Left ventricle myocardium inferior (tissue), 1 donor: ENCODE results near the gene AGTR1. TPM values are rescaled to one million over a fixed set of nuclear protein-coding genes. Genes with fewer than 3 reads are reported as not detected.
"Not testable (repeated sequence)": the region's sequence is repeated elsewhere in the genome, so short reads cannot be mapped to it uniquely, and the experiment has no call there.

ENCODE experiments used
- DNase-seq: peaks from one replicate; pipeline ENCODE4 v3.0.0-alpha.2; 2020
- H3K27ac ChIP-seq: fragments of 200-600 bp; replicated peaks from 2 replicates; pipeline ENCODE4 v1.8.0; 2021
- H3K27me3 ChIP-seq: fragments of 200-600 bp; 2 replicates; pipeline ENCODE4 v1.8.0; 2021; ENCODE audit warnings: low read depth
- H3K36me3 ChIP-seq: fragments of 200-600 bp; 2 replicates; pipeline ENCODE4 v1.8.0; 2021
- H3K4me1 ChIP-seq: fragments of 200-600 bp; 2 replicates; pipeline ENCODE4 v1.8.0; 2021
- H3K4me3 ChIP-seq: fragments of 200-600 bp; 2 replicates; pipeline ENCODE4 v1.8.0; 2021; ENCODE audit warnings: mild to moderate bottlenecking, moderate library complexity
- H3K9me3 ChIP-seq: fragments of 200-600 bp; replicated peaks from 2 replicates; pipeline ENCODE4 v1.8.0; 2021
- CTCF ChIP-seq: fragments of 200-600 bp; IDR thresholded peaks from 2 replicates; pipeline ENCODE4 v1.8.0; 2021; ENCODE audit warnings: antibody characterized with exemption, mild to moderate bottlenecking, borderline replicate concordance
- intact Hi-C: fragments of 100-400 bp; cut with micrococcal nuclease; formaldehyde crosslinking; loops from one replicate; pipeline ENCODE4 v1.11.0; 2022
- total RNA-seq: library from RNA; stranded (reverse); fragmentation: NEBNext Ultra II Directional; extraction: Animal tissue kit (Norgen Biotek cat#: 25700); gene quantifications from one replicate; pipeline ENCODE4 v1.2.1, GENCODE V29; 2021
- donor health status: DM: no; HTN: yes; CAD: no; lungs with severe emphysema.

AGTR1 gene
- total RNA-seq, 1 donor from 2014 or later: 1.2 TPM

DNA sequence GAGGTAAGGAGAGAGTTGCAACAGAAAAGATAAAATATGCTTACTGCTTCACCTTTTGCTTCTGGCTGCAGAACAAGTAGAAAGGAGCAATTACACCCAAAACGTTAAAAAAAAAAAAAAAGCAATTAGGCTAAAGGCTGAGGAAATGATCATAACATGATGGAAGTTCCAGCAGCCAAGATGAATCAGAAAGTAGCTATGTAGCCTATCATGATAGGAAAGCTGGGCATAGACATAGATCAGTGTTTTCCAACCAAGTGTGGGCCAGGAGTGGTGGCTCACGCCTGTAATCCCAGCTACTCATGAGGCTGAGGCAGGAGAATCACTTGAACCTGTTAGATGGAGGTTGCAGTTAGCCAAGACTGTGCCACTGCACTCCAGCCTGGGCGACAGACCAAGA is 52.6 kb downstream of the AGTR1 start:
- intact Hi-C loops: no loop called here
- H3K4me3 ChIP-seq: no peak overlapping the region
- no peaks in the 10 kb centered on the region for H3K27me3 ChIP-seq
- no peaks in the 10 kb centered on the region for H3K4me1 ChIP-seq
- H3K36me3 ChIP-seq: no peaks in the 10 kb centered on the region
- H3K9me3 ChIP-seq: no peaks in the 10 kb centered on the region
- no peak for DNase-seq
- H3K27ac ChIP-seq: no peak overlapping the region
- TF ChIP-seq CTCF: no peak

GRCh38 chr3:148751461-148751860 is 53.8 kb downstream of the AGTR1 start:
- intact Hi-C loops: no loop called here
- no peaks in the 10 kb centered on the region for H3K9me3 ChIP-seq

DNA sequence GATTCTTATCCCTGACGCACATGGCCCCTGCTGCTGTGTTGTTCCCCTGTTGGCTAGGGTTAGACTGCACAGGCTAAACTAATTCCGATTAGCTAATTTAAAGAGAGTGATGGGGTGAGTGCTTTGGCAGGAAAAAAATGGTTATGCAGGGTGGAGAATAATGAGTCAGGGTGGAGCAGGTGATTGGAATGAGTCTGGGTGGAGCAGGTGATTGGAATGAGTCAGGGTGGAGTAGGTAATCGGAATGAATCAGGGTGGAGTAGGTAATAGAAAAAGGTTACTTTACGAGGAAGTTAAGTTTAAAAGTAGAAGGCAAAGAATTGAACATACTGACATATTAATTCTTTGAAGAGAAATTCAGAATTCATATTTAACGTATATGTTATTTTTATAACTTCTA is 55.7 kb downstream of the AGTR1 start:
- intact Hi-C loops, H3K27ac ChIP-seq, H3K36me3 ChIP-seq, H3K9me3 ChIP-seq, DNase-seq, H3K4me1 ChIP-seq, H3K27me3 ChIP-seq, H3K4me3 ChIP-seq: not testable (repeated sequence)

More at GRCh38 chr3:148751461-148751860, 53.8 kb downstream of the AGTR1 start:
- no peak for DNase-seq
- H3K4me3 ChIP-seq: no peak overlapping the region
- no peaks in the 10 kb centered on the region for H3K36me3 ChIP-seq
- H3K27me3 ChIP-seq: no peaks in the 10 kb centered on the region
- no peak overlapping the region for H3K27ac ChIP-seq
- no peaks in the 10 kb centered on the region for H3K4me1 ChIP-seq
- TF ChIP-seq CTCF: no peak

DNA sequence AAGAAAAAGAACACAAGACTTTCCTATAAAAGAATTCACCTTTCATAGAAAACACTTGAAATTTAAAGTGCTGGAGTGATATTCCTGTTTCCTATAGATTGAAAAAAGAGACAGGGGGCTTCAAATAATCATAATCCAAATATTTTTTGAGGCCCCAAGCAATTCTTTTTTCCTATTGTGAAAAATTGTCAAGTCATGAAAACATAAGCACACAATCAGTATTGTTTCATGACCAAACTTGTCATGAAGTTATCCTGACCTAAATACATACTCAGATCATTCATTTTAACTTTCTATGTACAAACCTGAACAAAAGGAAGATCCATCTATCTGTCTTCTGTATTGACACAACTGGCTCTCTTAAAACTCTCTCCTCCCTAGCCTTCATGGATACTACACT is 57.9 kb downstream of the AGTR1 start:
- no peaks in the 10 kb centered on the region for H3K27me3 ChIP-seq
- no peak for TF ChIP-seq CTCF
- peaks cover 5% of the 10 kb centered on the region for H3K9me3 ChIP-seq
- intact Hi-C loops: no loop called here
- H3K4me1 ChIP-seq: no peaks in the 10 kb centered on the region
- no peak overlapping the region for H3K27ac ChIP-seq
- DNase-seq: no peak
- no peaks in the 10 kb centered on the region for H3K36me3 ChIP-seq
- H3K4me3 ChIP-seq: no peak overlapping the region

- no peak for TF ChIP-seq CTCF
- H3K4me3 ChIP-seq: no peak overlapping the region
- DNase-seq: no peak
- H3K9me3 ChIP-seq: peaks cover 8% of the 10 kb centered on the region
- intact Hi-C loops: no loop called here
- H3K27ac ChIP-seq: no peak overlapping the region
- H3K27me3 ChIP-seq: no peaks in the 10 kb centered on the region
- no peaks in the 10 kb centered on the region for H3K36me3 ChIP-seq
- H3K4me1 ChIP-seq: no peaks in the 10 kb centered on the region
Measured at GRCh38 chr3:148756311-148756710, 58.6 kb downstream of the AGTR1 start.

DNA sequence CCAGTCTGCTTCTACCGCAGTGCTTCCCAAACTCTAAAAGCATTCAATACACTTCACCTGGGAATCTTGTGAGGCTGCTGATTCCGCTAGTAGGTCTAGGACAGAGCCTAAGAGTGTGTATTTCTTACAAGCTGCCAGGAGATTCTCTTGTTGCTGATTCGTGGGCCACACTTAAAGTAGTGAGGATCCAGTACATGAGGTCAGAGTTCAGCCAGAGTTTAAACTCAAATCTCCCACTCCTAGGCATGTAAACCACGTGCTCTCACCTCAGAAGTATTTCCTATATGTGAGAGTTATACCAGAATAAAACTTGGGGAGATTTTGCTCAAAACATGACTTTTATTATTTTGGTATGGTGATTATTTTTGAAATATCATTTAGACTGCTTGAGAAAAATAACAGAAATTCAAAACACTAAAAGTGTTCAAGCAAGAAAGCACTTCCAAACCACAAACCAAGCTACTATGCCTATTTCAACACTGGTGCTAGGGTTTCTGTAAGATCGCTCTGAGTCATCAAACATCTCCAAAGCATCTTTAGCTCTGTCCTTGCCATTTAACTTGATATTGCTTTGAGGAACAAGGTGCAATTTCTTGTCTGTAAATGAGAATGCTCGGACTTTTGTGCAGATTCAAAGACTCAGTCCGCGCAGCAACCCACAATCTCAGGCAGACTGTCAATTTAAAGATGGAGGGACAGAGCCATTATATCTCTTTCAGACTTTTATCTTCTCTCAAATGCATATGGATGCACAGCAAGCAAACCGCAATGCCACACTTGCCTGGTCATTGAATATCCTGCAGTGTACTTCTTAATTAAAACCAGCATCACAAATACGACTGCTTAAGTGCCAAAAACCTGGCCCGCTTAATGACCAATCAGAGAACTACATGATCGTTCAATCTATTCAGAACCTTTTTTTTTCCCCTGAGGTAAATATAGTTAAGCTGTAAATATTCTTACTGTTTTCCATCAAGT is 59.8 kb downstream of the AGTR1 start:
- Histone ChIP-seq H3K4me3 (no peak overlapping the region), H3K9me3 (peaks cover 8% of the 10 kb centered on the region), H3K27me3 (no peaks in the 10 kb centered on the region), H3K36me3 (no peaks in the 10 kb centered on the region), H3K27ac (no peak overlapping the region), H3K4me1 (no peaks in the 10 kb centered on the region)
- TF ChIP-seq CTCF: no peak
- intact Hi-C loops: no loop called here
- no peak for DNase-seq
